Smooth muscle cell (in vitro differentiated cells): ENCODE results near the gene FXR2. TPM values are rescaled to one million over a fixed set of nuclear protein-coding genes. Genes with fewer than 3 reads are reported as not detected.

Experiments
- DNase-seq: peaks from one replicate; lab custom pipeline; 2025; ENCODE audit not compliant: unreplicated experiment; lab: John Stamatoyannopoulos, UW
- H2AFZ ChIP-seq: fragments of 200-600 bp; sonication (generic); 2 replicates; pipeline ENCODE4 v1.6.0; 2016; ENCODE audit warnings: antibody characterized with exemption, low read depth, mild to moderate bottlenecking
- H3F3A ChIP-seq: fragments of 200-600 bp; sonication (generic); 2 replicates; pipeline ENCODE4 v1.6.0; 2017; ENCODE audit warnings: antibody characterized with exemption, low read depth
- H3K27ac ChIP-seq: fragments of 200-600 bp; sonication (generic); 2 replicates; pipeline ENCODE4 v1.5.1; 2016; ENCODE audit warnings: low read depth, mild to moderate bottlenecking
- H3K27me3 ChIP-seq: fragments of 200-600 bp; sonication (generic); 2 replicates; pipeline ENCODE4 v1.6.1; 2016; ENCODE audit warnings: low read depth, mild to moderate bottlenecking
- H3K36me3 ChIP-seq: fragments of 200-600 bp; sonication (generic); 2 replicates; pipeline ENCODE4 v1.5.1; 2016; ENCODE audit warnings: low read depth
- H3K4me1 ChIP-seq: fragments of 200-600 bp; sonication (generic); 2 replicates; pipeline ENCODE4 v1.5.1; 2016; ENCODE audit warnings: low read depth
- H3K4me2 ChIP-seq: fragments of 200-600 bp; sonication (generic); 2 replicates; pipeline ENCODE4 v1.6.0; 2016; ENCODE audit warnings: mild to moderate bottlenecking
- H3K4me3 ChIP-seq: fragments of 200-600 bp; sonication (generic); 2 replicates; pipeline ENCODE4 v1.5.1; 2016; ENCODE audit warnings: mild to moderate bottlenecking
- H3K79me2 ChIP-seq: fragments of 200-600 bp; sonication (generic); 2 replicates; pipeline ENCODE4 v1.6.0; 2016; ENCODE audit warnings: low read depth, mild to moderate bottlenecking
- H3K9ac ChIP-seq: fragments of 200-600 bp; sonication (generic); 2 replicates; pipeline ENCODE4 v1.6.0; 2016; ENCODE audit warnings: low read depth
- H3K9me3 ChIP-seq: fragments of 200-600 bp; sonication (generic); replicated peaks from 2 replicates; pipeline ENCODE4 v1.5.1; 2016; ENCODE audit warnings: low read depth
- H4K20me1 ChIP-seq: fragments of 200-600 bp; sonication (generic); 2 replicates; pipeline ENCODE4 v1.6.0; 2016; ENCODE audit warnings: low read depth
- WGBS: methylation state at CpG from one replicate; pipeline ENCODE4 v1.1.7; 2016; ENCODE audit warnings: low lambda C conversion rate; 5-methylcytosine and 5-hydroxymethylcytosine counted together
- polyA plus RNA-seq: library from polyadenylated mRNA; unstranded; fragments of >200 nt; fragmentation: Nextera tagmentation; extraction: Ambion mirVana; gene quantifications from 2 replicates; pipeline ENCODE4 v1.2.1, GENCODE V29; 2016
- total RNA-seq: library from RNA; depleted of rRNA; stranded (reverse); fragments of >200 nt; gene quantifications from 2 replicates; pipeline ENCODE4 v1.2.3, GENCODE V29; 2014
- TF ChIP-seq, protein P1 (sequence below): fragments of 200-600 bp; sonication (generic); IDR thresholded peaks from 2 replicates; pipeline ENCODE4 v1.5.1; 2017; ENCODE audit warnings: borderline replicate concordance, mild to moderate bottlenecking, antibody characterized with exemption; ENCODE audit not compliant: insufficient read depth, poor library complexity, severe bottlenecking

The FXR2 gene
- total and polyA plus RNA-seq, 2 experiments from 2014 or later = 22.8 to 50.6 TPM

DNA sequence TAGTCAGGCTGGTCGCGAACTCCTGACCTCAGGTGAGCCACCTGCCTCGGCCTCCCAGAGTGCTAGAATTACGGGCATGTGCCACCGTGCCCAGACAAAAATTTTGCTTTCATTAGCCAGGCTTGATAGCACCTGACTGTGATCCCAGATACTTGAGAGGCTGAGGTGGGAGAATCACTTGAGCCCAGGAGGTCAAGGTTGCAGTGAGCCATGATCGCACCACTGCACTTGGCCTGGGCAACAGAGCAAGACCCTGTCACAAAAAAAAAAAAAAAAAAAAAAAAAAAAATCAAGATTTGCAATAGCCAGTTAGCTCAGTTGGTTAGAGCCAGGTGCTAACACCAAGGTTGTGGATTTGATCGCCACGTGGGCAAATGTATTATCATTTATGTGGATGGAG is 6.1 kb upstream of the FXR2 start:
- H4K20me1 ChIP-seq = no peaks in the 10 kb centered on the region
- TF ChIP-seq, protein P1, sequence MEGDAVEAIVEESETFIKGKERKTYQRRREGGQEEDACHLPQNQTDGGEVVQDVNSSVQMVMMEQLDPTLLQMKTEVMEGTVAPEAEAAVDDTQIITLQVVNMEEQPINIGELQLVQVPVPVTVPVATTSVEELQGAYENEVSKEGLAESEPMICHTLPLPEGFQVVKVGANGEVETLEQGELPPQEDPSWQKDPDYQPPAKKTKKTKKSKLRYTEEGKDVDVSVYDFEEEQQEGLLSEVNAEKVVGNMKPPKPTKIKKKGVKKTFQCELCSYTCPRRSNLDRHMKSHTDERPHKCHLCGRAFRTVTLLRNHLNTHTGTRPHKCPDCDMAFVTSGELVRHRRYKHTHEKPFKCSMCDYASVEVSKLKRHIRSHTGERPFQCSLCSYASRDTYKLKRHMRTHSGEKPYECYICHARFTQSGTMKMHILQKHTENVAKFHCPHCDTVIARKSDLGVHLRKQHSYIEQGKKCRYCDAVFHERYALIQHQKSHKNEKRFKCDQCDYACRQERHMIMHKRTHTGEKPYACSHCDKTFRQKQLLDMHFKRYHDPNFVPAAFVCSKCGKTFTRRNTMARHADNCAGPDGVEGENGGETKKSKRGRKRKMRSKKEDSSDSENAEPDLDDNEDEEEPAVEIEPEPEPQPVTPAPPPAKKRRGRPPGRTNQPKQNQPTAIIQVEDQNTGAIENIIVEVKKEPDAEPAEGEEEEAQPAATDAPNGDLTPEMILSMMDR = no peak
- H3K36me3 ChIP-seq = no peaks in the 10 kb centered on the region
- H3K9ac ChIP-seq = no peak overlapping the region
- H3K27ac ChIP-seq = no peak overlapping the region
- no peaks in the 10 kb centered on the region for H3K27me3 ChIP-seq
- no peak overlapping the region for H3K4me2 ChIP-seq
- H3K79me2 ChIP-seq = no peaks in the 10 kb centered on the region
- H3K4me3 ChIP-seq = no peak overlapping the region
- no peak for DNase-seq
- H3K9me3 ChIP-seq = no peaks in the 10 kb centered on the region
- H2AFZ ChIP-seq = no peak overlapping the region
- H3K4me1 ChIP-seq = no peaks in the 10 kb centered on the region
- WGBS = 97% methylated on average over 8 of the region's 8 CpGs
- H3F3A ChIP-seq = no peaks in the 10 kb centered on the region

- TF ChIP-seq, protein P1 = no peak
Observed at GRCh38 chr17:7618608-7619007, 3.9 kb upstream of the FXR2 start.

GRCh38 chr17:7615265-7615747 is 609 bp upstream of the FXR2 start:
- no peaks in the 10 kb centered on the region for H3K9me3 ChIP-seq
- peak overlapping the region; percentile 83 for H3K4me2 ChIP-seq
- H3K27ac ChIP-seq = peak overlapping the region; percentile 65
- peaks cover 38% of the 10 kb centered on the region for H3K79me2 ChIP-seq
- H3K36me3 ChIP-seq = no peaks in the 10 kb centered on the region
- peak overlapping the region; percentile 47 for H2AFZ ChIP-seq
- no peaks in the 10 kb centered on the region for H3F3A ChIP-seq
- H3K4me1 ChIP-seq = peaks cover 18% of the 10 kb centered on the region
- TF ChIP-seq, protein P1 = no peak
- H3K9ac ChIP-seq = no peak overlapping the region
- peaks cover 38% of the 10 kb centered on the region for H4K20me1 ChIP-seq
- H3K27me3 ChIP-seq = no peaks in the 10 kb centered on the region
- H3K4me3 ChIP-seq = peak overlapping the region; percentile 55
- no peak for DNase-seq
- 8% methylated on average over 28 of the region's 28 CpGs for WGBS

More at GRCh38 chr17:7618608-7619007, 3.9 kb upstream of the FXR2 start:
- WGBS = 91% methylated on average over 5 of the region's 5 CpGs
- Histone ChIP-seq H3K4me3 (no peak overlapping the region), H2AFZ (no peak overlapping the region), H3K9me3 (no peaks in the 10 kb centered on the region), H3K4me2 (no peak overlapping the region), H3K27ac (no peak overlapping the region), H3K4me1 (peaks cover 2% of the 10 kb centered on the region), H3F3A (no peaks in the 10 kb centered on the region), H4K20me1 (peaks cover 5% of the 10 kb centered on the region), H3K36me3 (no peaks in the 10 kb centered on the region), H3K27me3 (no peaks in the 10 kb centered on the region), H3K79me2 (peaks cover 5% of the 10 kb centered on the region), H3K9ac (no peak overlapping the region)
- DNase-seq = no peak

- Histone ChIP-seq H3K9me3 (no peaks in the 10 kb centered on the region), H3K36me3 (no peaks in the 10 kb centered on the region), H3K4me1 (peaks cover 18% of the 10 kb centered on the region), H3K27ac (peak overlapping the region; percentile 68), H3K4me2 (peak overlapping the region; percentile 88), H3F3A (no peaks in the 10 kb centered on the region), H2AFZ (no peak overlapping the region), H4K20me1 (peaks cover 50% of the 10 kb centered on the region), H3K27me3 (no peaks in the 10 kb centered on the region), H3K79me2 (peaks cover 50% of the 10 kb centered on the region), H3K4me3 (peak overlapping the region; percentile 58), H3K9ac (peak overlapping the region; percentile 83)
- TF ChIP-seq, protein P1 = no peak
- DNase-seq = no peak
- WGBS = 10% methylated on average over 20 of the region's 20 CpGs
Observed at GRCh38 chr17:7613769-7614424, 800 bp downstream of the FXR2 start.
